ENCODE results near the gene JARID2.

GRCh38 chr6:15382089-15382488 is 136.2 kb downstream of the JARID2 start:
- TF ChIP-seq TAF1 (IDR thresholded peaks at IDR 0.05; ENCODE audit: low read depth, low read length) (no peak), POLR2AphosphoS5 (IDR thresholded peaks at IDR 0.05; ENCODE audit: low read depth, low read length) (no peak)
